ENCODE data around the gene PSMC3. TPM values are rescaled to one million over a fixed set of nuclear protein-coding genes. Genes with fewer than 3 reads are reported as not detected.

Gene PSMC3
- total RNA-seq, 1 experiment from 2014 or later: 179 TPM

DNA sequence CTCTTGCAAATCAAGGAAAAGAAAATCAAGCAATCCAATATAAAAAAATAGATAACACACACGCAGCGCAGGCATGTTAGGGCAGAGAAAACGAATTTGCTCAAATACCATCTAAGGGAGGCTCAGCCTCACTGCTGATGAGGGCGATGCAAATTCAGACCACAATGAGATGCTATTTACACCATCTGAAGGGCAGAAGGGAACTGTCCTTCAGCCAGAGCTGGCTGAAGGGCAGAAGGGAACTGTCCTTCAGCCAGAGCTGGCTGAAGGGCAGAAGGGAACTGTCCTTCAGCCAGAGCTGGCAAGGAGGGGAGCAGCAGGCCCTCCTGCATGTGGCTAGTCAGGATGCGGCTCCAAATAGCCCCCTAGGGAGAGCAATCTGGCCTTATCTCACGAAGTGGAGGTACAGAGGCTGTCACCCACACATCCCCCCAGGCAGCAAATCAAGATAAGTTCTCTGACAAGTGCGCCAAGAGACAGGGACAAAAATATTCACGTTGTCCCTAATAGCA lies 25.4 kb downstream of the PSMC3 start:
- Mint-ChIP-seq H3K9me3 (no peaks in the 10 kb centered on the region), H3K27ac (peak overlapping the region; percentile 95 to 99 (median 96)), H3K27me3 (ENCODE audit: low read depth) (no peaks in the 10 kb centered on the region; the same call in 1 of the 2 replicates), H3K4me1 (peaks cover 27 to 39% of the 10 kb centered on the region in 2 experiments), H3K36me3 (ENCODE audit: insufficient read depth in 1 of 3, low read depth in 3 of 3) (no peaks in the 10 kb centered on the region), H3K4me3 (peak overlapping the region; percentile 72 to 83)
- Histone ChIP-seq H2BK20ac (ENCODE audit: low read depth, low read length, poor library complexity, severe bottlenecking) (no peak overlapping the region), H2AFZ (ENCODE audit: low read length) (no peak overlapping the region), H3K4me1 (ENCODE audit: insufficient read depth, low read length) (peaks cover 3% of the 10 kb centered on the region), H3K23me2 (ENCODE audit: insufficient read length, low read depth, low read length, poor library complexity, severe bottlenecking) (peaks cover 4% of the 10 kb centered on the region), H3K23ac (ENCODE audit: insufficient read length, low read depth, low read length) (no peak overlapping the region), H2BK15ac (ENCODE audit: low read depth, low read length) (no peak overlapping the region), H4K91ac (ENCODE audit: insufficient read length, low read depth, low read length) (no peak overlapping the region), H4K20me1 (ENCODE audit: control insufficient read depth, insufficient read depth, insufficient read length) (no peaks in the 10 kb centered on the region), H3K79me2 (ENCODE audit: insufficient read depth, low read length) (no peaks in the 10 kb centered on the region), H3K9me3 (ENCODE audit: control insufficient read depth, low read depth, low read length) (no peaks in the 10 kb centered on the region), H3K27ac (ENCODE audit: insufficient read length, low read depth, low read length) (peak overlapping the region; percentile 3), H3K27me3 (ENCODE audit: insufficient read depth, low read length) (no peaks in the 10 kb centered on the region), H3K56ac (ENCODE audit: insufficient read length, low read depth, low read length) (no peak overlapping the region), H3K79me1 (ENCODE audit: insufficient read depth, low read depth, low read length, poor library complexity, severe bottlenecking) (no peaks in the 10 kb centered on the region), H3K4me2 (ENCODE audit: insufficient read depth, insufficient read length, low read length) (peak overlapping the region; percentile 67), H3K14ac (ENCODE audit: insufficient read depth, low read length) (no peak overlapping the region), H3K4ac (ENCODE audit: low read depth, low read length) (no peak overlapping the region), H3T11ph (ENCODE audit: low read length) (no peak overlapping the region), H2BK120ac (ENCODE audit: low read depth, low read length, poor library complexity, severe bottlenecking) (no peak overlapping the region), H4K5ac (ENCODE audit: insufficient read length, low read depth, low read length) (no peak overlapping the region), H2BK12ac (ENCODE audit: insufficient read length, low read depth, low read length) (no peak overlapping the region), H2AK5ac (ENCODE audit: insufficient read length, low read length) (no peak overlapping the region), H3K9ac (ENCODE audit: extremely low read depth, insufficient read length, low read length) (no peak overlapping the region), H2BK5ac (ENCODE audit: insufficient read length, low read length) (no peak overlapping the region), H4K8ac (replicated peaks; ENCODE audit: insufficient read length, low read depth, low read length) (no peak overlapping the region), H3K18ac (ENCODE audit: insufficient read length, low read depth, low read length) (no peak overlapping the region)
- no CpG with 5 or more reads among the region's 8 CpGs for WGBS (ENCODE audit: extremely low coverage, insufficient read length, low lambda C conversion rate)
- TF ChIP-seq, protein P1, sequence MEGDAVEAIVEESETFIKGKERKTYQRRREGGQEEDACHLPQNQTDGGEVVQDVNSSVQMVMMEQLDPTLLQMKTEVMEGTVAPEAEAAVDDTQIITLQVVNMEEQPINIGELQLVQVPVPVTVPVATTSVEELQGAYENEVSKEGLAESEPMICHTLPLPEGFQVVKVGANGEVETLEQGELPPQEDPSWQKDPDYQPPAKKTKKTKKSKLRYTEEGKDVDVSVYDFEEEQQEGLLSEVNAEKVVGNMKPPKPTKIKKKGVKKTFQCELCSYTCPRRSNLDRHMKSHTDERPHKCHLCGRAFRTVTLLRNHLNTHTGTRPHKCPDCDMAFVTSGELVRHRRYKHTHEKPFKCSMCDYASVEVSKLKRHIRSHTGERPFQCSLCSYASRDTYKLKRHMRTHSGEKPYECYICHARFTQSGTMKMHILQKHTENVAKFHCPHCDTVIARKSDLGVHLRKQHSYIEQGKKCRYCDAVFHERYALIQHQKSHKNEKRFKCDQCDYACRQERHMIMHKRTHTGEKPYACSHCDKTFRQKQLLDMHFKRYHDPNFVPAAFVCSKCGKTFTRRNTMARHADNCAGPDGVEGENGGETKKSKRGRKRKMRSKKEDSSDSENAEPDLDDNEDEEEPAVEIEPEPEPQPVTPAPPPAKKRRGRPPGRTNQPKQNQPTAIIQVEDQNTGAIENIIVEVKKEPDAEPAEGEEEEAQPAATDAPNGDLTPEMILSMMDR (conservative IDR thresholded peaks at IDR 0.05): no peak
- peak; percentile 26 for DNase-seq
